ENCODE results near the gene MISP.

MISP gene

GRCh38 chr19:772730-773436 is 22.0 kb downstream of the MISP start:
- DNase-seq (ENCODE audit: low spot score) = no peak

DNA sequence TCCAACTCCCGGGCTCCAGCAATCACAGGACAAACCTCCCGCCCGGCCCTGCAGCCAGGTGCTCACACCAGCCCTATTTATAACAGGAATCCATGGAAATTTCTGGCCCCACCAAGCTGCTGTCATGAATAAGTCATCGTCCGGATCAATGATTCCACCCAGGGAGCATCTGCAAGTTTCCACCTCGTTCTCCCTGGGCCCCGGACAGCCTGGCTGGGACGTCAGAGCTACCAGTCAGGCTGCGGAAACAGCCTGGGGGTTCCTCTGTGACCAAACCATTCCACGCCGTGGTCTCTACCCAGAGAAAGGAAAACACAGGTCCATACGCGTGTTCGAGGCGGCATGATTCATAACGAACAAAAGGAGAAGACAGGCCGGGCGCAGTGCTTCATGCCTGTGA is 25.6 kb downstream of the MISP start:
- no peak for DNase-seq (ENCODE audit: low spot score)

DNA sequence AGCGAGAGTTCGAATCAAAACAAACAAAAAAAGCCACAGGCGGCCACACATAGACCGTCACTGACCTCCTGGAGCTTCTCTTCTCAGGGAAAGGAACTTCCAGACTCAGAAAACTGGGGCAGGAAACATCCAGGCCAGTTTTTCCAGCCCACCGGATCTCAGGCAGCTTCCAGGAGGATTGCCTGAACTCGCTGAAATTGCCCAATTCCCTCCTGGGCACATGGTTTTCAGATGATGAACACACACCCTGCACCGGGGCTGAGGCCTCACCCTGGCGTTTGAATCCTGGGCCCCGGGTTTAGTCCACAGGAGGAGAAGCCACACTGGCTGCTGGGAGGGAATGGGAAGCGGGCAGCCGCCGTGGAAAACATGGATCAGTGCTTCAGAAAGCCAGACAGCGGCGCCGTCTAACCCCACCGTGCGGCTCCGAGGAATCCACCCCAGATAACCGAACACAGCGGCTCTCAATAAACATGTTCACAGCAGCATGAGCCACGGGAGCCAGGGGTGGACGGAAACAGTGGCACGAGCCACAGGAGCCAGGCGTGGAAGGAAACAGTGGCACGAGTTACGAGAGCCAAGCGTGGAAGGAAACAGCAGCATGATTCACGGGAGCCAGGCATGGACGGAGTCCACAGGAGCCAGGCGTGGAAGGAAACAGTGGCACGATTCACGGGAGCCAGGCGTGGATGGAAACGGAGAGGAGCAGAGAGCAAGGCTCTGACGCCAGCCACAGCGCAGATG is 28.2 kb downstream of the MISP start:
- no peak for DNase-seq (ENCODE audit: low spot score)

- no peak for DNase-seq (ENCODE audit: low spot score)
These were observed 30.0 kb downstream of the MISP start for GRCh38 chr19:780935-781334.

GRCh38 chr19:781800-782184 is 30.9 kb downstream of the MISP start:
- no peak for DNase-seq (ENCODE audit: low spot score)

DNA sequence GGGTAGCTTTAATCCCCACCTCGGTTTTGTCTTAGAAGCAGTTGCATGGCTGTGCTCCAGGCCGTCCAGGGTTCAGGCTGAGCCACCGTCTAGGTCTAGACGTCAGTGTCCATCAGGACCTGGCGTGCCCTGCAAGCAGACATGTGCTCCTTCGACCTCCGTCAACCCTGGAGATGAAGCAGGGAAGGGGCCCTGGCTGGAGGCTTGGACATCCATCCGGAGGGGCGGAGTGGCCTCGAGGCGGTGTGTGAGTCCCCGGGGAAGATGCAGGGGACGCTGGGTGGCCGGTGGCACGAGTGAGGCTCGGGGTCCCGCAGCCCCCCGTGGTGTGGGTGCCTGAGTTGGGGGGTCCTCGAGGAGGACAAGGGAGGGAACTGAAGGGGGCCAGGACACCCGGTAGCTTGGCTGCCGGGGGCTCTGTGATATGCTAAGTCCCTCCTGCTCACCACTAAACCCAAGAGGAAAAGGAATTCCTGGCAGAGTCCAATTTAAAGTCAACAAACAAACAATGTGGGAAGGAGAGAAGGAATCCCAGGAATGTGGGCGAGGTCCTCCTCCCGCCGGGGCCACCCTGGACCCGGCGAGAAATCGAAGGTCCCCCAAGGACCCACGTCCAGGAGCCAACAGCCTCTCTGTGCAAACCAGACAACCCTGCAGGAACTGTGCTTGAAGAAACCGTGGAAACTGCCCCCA is 31.4 kb downstream of the MISP start:
- no peak for DNase-seq (ENCODE audit: low spot score)

GRCh38 chr19:782878-783668 is 32.2 kb downstream of the MISP start:
- no peak for DNase-seq (ENCODE audit: low spot score)

DNA sequence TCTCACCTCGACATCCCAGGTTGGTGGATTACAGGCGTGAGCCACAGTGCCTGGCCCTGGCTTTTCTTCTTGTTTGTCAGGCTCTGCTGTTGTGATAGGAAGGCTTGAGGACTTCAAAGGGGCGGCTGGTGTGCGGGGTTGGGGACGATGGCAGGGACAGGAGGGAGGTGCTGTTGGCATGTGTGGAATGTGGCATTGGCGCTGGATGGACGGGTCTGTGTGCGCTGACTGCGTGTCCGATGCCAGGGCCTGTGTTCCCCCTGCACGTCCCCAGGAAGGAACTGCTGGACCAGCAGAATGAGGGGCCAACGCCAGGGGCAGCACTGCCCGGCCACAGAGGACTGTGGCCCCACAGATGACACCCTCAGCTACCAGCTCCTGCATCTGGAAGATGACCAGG is 33.6 kb downstream of the MISP start:
- DNase-seq (ENCODE audit: low spot score) = no peak

DNA sequence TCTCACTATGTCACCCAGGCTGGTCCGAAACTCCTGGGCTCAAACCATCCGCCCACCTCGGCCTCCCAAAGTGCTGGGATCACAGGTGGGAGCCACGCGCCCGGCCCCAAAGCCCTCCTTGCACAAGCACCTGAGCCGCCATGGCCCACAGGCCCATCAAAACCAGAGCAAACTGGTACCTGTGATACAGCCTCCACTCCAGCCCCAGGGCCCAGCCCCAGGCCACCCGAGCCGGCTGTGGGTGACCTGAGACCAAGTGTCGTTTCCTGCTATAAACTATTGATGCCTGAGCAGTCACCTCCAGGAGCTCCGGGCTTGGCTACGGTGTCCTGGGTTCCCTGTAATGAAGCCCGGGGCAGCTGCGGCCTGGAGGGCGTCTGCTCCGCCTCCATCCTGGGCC is 36.6 kb downstream of the MISP start:
- no peak for DNase-seq (ENCODE audit: low spot score)

DNA sequence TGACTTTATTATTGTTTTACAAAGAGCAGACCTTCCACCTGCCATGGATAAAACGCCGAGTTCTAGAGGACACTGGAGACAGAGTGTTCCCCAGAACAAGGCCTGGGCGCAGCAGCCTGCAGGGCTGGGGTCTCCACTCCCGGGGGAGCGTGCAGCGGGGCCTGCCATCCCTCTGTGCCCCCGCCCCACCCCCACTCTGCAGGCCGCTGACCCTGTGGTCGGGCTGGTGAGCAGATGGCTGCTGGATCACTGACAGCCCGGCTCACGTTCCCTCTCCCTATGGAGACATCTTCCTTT is 37.7 kb downstream of the MISP start:
- no peak for DNase-seq (ENCODE audit: low spot score)

GRCh38 chr19:788983-789700 is 38.2 kb downstream of the MISP start:
- no peak for DNase-seq (ENCODE audit: low spot score)

GRCh38 chr19:789701-790060 is 38.8 kb downstream of the MISP start:
- DNase-seq (ENCODE audit: low spot score) = no peak

GRCh38 chr19:791007-791566 is 40.2 kb downstream of the MISP start:
- no peak for DNase-seq (ENCODE audit: low spot score)

GRCh38 chr19:791567-792305 is 40.8 kb downstream of the MISP start:
- no peak for DNase-seq (ENCODE audit: low spot score)

GRCh38 chr19:792306-792885 is 41.5 kb downstream of the MISP start:
- DNase-seq (ENCODE audit: low spot score) = no peak

GRCh38 chr19:793806-794205 is 42.9 kb downstream of the MISP start:
- DNase-seq (ENCODE audit: low spot score) = no peak

GRCh38 chr19:795073-795611 is 44.2 kb downstream of the MISP start:
- no peak for DNase-seq (ENCODE audit: low spot score)

GRCh38 chr19:795691-796581 is 45.0 kb downstream of the MISP start:
- DNase-seq (ENCODE audit: low spot score) = no peak
